Loucy (cell line): Measurements from ENCODE around the gene PSME4.

Experiments used
- H2AFZ ChIP-seq: fragments of 200-600 bp; sonication (generic); 2 replicates; pipeline ENCODE4 v1.6.0; 2016; ENCODE audit warnings: antibody characterized with exemption, mild to moderate bottlenecking, low read length, moderate library complexity
- H3F3A ChIP-seq: fragments of 200-600 bp; 2 replicates; pipeline ENCODE4 v1.6.0; 2016; ENCODE audit warnings: antibody characterized with exemption, low read depth, mild to moderate bottlenecking
- H3K27me3 ChIP-seq: fragments of 200-600 bp; sonication (generic); 2 replicates; pipeline ENCODE4 v1.6.1; 2014; ENCODE audit warnings: low read length, mild to moderate bottlenecking; ENCODE audit not compliant: insufficient read depth, poor library complexity, severe bottlenecking
- H3K36me3 ChIP-seq: fragments of 200-600 bp; sonication (generic); 2 replicates; pipeline ENCODE4 v1.6.1; 2016; ENCODE audit warnings: low read length; ENCODE audit not compliant: insufficient read depth
- H3K4me1 ChIP-seq: fragments of 200-600 bp; sonication (generic); 2 replicates; pipeline ENCODE4 v1.5.1; 2014; ENCODE audit warnings: low read length, mild to moderate bottlenecking; ENCODE audit not compliant: insufficient read depth, poor library complexity, severe bottlenecking
- H3K4me2 ChIP-seq: fragments of 200-600 bp; sonication (generic); 2 replicates; pipeline ENCODE4 v1.6.0; 2014; ENCODE audit warnings: antibody characterized with exemption, low read length, low read depth, mild to moderate bottlenecking; ENCODE audit not compliant: poor library complexity, severe bottlenecking
- H3K4me3 ChIP-seq: fragments of 200-600 bp; sonication (generic); 2 replicates; pipeline ENCODE4 v1.5.1; 2014; ENCODE audit warnings: low read length, mild to moderate bottlenecking, mixed read lengths; ENCODE audit not compliant: poor library complexity, severe bottlenecking
- H3K79me2 ChIP-seq: fragments of 200-600 bp; sonication (generic); 2 replicates; pipeline ENCODE4 v1.6.1; 2014; ENCODE audit warnings: low read length; ENCODE audit not compliant: insufficient read depth
- H3K9ac ChIP-seq: fragments of 200-600 bp; sonication (generic); 2 replicates; pipeline ENCODE4 v1.6.0; 2014; ENCODE audit warnings: mild to moderate bottlenecking, low read depth, low read length, moderate library complexity; ENCODE audit not compliant: poor library complexity, severe bottlenecking
- H3K9me2 ChIP-seq: fragments of 200-600 bp; sonication (generic); replicated peaks from 2 replicates; pipeline ENCODE4 v1.6.1; 2016; ENCODE audit warnings: low read depth, low read length, mixed read lengths
- H3K9me3 ChIP-seq: fragments of 200-600 bp; sonication (generic); 2 replicates; pipeline ENCODE4 v1.6.1; 2014; ENCODE audit warnings: mild to moderate bottlenecking, antibody characterized with exemption, low read length, low read depth; ENCODE audit not compliant: insufficient read depth
- H4K20me1 ChIP-seq: fragments of 200-600 bp; sonication (generic); 2 replicates; pipeline ENCODE4 v1.6.0; 2014; ENCODE audit warnings: antibody characterized with exemption, low read length, mild to moderate bottlenecking; ENCODE audit not compliant: insufficient read depth, poor library complexity, severe bottlenecking
- CTCF ChIP-seq: fragments of 200-600 bp; sonication (generic); conservative IDR thresholded peaks from 2 replicates; pipeline ENCODE4 v1.5.1; 2014; ENCODE audit warnings: mild to moderate bottlenecking, antibody characterized with exemption, low read length
- EZH2phosphoT487 ChIP-seq: fragments of 200-600 bp; IDR thresholded peaks from 2 replicates; pipeline ENCODE4 v1.6.1; 2018; ENCODE audit warnings: antibody characterized with exemption, mild to moderate bottlenecking, moderate library complexity, borderline replicate concordance

The PSME4 gene

GRCh38 chr2:53994818-53995808 lies 24.3 kb upstream of the PSME4 start:
- Histone ChIP-seq H3F3A (0 out of 2 replicates have a peak, but pooled peaks cover 4% of the 10 kb centered on the region), H3K9me3 (no peaks in the 10 kb centered on the region), H3K27me3 (no peaks in the 10 kb centered on the region), H3K9me2 (no peaks in the 10 kb centered on the region), H3K4me3 (peak overlapping the region; percentile 63), H4K20me1 (no peaks in the 10 kb centered on the region), H3K4me2 (peak overlapping the region; percentile 73), H2AFZ (peak overlapping the region; percentile 71; the same call in 1 of the 2 replicates), H3K4me1 (peaks cover 20% of the 10 kb centered on the region), H3K79me2 (no peaks in the 10 kb centered on the region), H3K36me3 (no peaks in the 10 kb centered on the region), H3K9ac (peak overlapping the region; percentile 31)
- no peak for TF ChIP-seq EZH2phosphoT487
- no peak for TF ChIP-seq CTCF

GRCh38 chr2:53991948-53992347 lies 21.2 kb upstream of the PSME4 start:
- Histone ChIP-seq H3K9ac (no peak overlapping the region), H3K9me2 (no peaks in the 10 kb centered on the region), H3K27me3 (no peaks in the 10 kb centered on the region), H3K79me2 (no peaks in the 10 kb centered on the region), H3F3A (0 out of 2 replicates have a peak, but pooled peaks cover 4% of the 10 kb centered on the region), H2AFZ (no peak overlapping the region), H3K36me3 (no peaks in the 10 kb centered on the region), H3K9me3 (no peaks in the 10 kb centered on the region), H3K4me1 (peaks cover 14% of the 10 kb centered on the region), H3K4me3 (no peak overlapping the region), H4K20me1 (no peaks in the 10 kb centered on the region), H3K4me2 (no peak overlapping the region)
- TF ChIP-seq EZH2phosphoT487, result no peak
- no peak for TF ChIP-seq CTCF

GRCh38 chr2:53989210-53989862 lies 18.5 kb upstream of the PSME4 start:
- TF ChIP-seq CTCF (no peak), EZH2phosphoT487 (no peak)
- H3K9me2 ChIP-seq, result no peaks in the 10 kb centered on the region

More at GRCh38 chr2:53989210-53989862, 18.5 kb upstream of the PSME4 start:
- no peaks in the 10 kb centered on the region for H3K79me2 ChIP-seq
- H3F3A ChIP-seq, result 0 out of 2 replicates have a peak, but pooled peaks cover under 1% of the 10 kb centered on the region
- H3K27me3 ChIP-seq, result no peaks in the 10 kb centered on the region
- H3K4me3 ChIP-seq, result no peak overlapping the region
- H3K9me3 ChIP-seq, result no peaks in the 10 kb centered on the region
- peaks cover 7% of the 10 kb centered on the region for H3K4me1 ChIP-seq
- H4K20me1 ChIP-seq, result no peaks in the 10 kb centered on the region
- no peak overlapping the region for H2AFZ ChIP-seq
- H3K36me3 ChIP-seq, result no peaks in the 10 kb centered on the region
- H3K9ac ChIP-seq, result no peak overlapping the region
- no peak overlapping the region for H3K4me2 ChIP-seq
